Forelimb muscle (tissue), 1 donor: ENCODE measurements around the gene PRRG2. TPM values are rescaled to one million over a fixed set of nuclear protein-coding genes. Genes with fewer than 3 reads are reported as not detected.

Experiments used
- DNase-seq: peaks from one replicate; pipeline ENCODE4 v3.0.0-alpha.2; 2013; ENCODE audit warnings: low read depth
- polyA plus RNA-seq: library from polyadenylated mRNA; unstranded; fragments of 120-200 nt; gene quantifications from one replicate; pipeline ENCODE4 v1.2.1, GENCODE V29; 2013; ENCODE audit not compliant: insufficient read length

Gene PRRG2
- 0.42 TPM for polyA plus RNA-seq

DNA sequence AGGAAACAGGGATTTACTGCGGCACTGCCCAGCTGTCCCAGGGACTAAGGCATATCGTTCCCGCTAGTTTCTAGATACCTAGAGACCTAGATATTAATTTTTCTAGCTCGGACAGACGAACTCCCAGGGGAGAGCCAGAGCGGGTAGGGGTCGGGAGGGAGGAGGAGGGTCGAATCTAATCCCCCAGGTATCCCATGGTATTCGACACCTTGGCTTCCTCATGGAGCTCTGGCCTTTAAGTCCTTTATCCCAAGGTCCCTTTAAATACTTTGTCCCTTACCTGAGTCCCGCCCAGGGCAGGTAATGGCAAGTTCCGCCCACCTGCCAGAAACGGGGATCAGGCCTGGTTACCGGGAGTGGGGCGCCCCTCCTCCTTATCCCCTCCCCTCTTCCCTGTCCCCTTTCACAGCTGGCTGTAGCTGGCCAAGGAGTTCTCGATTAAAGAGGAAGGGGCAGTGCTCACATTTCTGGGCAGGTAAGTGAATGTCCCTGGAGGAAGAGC lies at the start of gene PRRG2:
PRRG2 (plus strand) TSS at position 310 of the 502 bp plus-strand sequence. CDS start 1,904 bp downstream, outside the sequence.
- DNase-seq = no peak

DNA sequence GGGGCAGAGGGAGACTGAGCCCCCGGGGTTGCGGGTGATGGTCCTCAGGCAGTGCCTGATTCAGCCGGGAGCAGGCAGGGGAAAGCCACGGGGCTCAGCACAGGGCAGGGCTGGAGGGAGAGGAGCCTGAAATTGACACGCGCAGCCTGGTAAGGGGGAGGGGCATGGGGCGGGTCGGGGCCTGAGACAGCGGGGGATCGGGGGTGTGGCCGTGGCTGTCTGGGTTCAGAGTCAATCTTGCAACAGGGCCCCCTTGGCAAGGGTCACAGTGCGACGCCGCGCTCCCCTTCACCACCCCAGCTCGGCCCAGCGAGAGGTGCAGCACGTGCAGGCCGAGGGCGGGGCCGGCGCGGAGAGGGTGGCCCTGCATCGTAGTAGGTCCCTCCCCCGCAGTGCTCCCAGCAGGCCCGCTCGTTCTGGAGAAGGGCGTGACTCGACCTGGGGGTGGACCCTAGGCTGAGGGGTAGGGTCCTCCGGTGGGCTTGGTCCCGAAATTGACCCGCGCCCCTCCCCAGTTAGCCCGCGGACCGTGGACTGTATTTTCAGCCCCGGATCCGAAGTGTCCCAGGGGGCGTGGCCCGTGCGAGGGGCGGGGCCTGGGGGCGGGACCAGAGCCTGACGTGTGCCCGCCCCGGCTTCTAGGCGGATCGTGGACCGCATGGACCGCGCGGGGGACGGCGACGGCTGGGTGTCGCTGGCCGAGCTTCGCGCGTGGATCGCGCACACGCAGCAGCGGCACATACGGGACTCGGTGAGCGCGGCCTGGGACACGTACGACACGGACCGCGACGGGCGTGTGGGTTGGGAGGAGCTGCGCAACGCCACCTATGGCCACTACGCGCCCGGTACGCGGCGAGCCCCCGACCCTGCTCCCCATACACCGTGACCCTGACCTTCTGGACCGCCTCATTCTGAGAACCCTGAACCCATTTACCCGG lies 47.3 kb upstream of the PRRG2 start:
- DNase-seq = no peak

DNA sequence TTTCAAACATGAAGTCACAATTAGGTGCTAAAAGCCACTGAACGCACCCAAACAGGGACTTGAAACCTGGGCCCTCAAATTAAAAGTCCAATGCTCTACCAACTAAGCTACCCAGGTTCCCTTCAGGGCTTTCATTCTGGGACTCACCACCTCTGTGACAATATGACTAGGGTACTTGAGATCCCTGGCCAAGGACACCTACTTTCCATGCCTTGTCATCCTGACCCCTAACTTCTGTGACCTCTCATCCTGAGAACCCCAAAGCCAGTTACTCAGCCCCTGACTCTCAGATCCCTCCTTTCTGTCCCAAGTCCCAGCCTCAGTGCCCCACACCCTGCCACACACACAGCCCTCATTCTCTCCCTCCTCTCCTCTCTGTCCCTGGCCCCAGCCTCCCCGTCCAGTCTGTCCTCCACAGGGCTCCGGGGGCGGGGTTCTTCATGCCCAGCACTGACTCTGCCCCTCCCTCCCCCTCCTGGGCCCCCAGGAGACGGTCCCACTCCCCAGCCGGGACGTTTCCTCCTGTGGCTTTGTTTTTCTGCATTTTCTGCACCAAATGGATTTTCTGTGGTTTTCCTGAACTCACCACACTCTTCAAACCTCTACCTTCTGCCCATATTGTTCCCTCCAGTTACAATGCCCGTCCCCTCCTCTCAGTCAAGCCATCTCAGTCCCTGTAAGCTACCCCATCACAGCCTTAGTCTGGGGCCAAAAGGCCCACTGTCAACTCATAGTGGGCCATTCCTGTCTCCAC lies 46.3 kb upstream of the PRRG2 start:
- no peak for DNase-seq

DNA sequence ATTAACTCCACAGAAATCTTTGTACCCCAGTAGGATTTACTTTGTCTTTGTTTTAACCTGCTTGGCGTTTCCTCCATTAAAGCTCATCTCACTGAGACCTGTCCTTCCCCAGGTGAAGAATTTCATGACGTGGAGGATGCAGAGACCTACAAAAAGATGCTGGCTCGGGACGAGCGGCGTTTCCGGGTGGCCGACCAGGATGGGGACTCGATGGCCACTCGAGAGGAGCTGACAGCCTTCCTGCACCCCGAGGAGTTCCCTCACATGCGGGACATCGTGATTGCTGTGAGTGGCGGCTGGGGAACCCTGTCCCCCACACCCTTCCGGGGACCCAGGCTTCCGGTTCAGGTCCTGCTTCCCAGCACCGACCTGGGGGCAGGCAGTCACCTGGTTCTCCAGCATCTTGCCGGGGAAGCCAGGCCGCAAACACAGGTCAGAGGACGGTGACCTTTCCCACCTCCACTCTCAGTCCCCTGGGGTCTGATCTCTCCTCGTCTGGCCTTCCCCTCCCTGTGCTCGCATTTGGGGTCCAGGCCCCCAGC lies 44.1 kb upstream of the PRRG2 start:
- DNase-seq = no peak

DNA sequence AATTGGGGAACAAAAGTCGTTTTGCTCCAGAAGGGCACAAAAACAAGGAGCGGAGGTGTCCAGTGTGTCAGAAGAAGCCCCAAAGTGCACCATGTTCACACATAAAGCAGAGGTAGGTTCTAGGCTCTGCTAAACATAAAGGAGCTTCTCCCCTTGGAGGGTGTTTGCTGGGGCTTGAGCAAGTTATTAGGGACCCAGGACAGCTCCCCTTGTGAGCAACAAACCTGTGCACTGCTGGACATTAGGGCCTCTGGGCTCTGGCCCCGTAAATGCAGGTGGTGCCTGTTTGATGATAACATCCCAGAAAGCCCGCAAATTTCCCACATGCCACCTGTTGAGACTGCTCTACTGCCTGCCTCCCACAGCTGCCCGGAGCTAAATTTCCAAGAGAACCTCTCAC lies 42.5 kb upstream of the PRRG2 start:
- no peak for DNase-seq

DNA sequence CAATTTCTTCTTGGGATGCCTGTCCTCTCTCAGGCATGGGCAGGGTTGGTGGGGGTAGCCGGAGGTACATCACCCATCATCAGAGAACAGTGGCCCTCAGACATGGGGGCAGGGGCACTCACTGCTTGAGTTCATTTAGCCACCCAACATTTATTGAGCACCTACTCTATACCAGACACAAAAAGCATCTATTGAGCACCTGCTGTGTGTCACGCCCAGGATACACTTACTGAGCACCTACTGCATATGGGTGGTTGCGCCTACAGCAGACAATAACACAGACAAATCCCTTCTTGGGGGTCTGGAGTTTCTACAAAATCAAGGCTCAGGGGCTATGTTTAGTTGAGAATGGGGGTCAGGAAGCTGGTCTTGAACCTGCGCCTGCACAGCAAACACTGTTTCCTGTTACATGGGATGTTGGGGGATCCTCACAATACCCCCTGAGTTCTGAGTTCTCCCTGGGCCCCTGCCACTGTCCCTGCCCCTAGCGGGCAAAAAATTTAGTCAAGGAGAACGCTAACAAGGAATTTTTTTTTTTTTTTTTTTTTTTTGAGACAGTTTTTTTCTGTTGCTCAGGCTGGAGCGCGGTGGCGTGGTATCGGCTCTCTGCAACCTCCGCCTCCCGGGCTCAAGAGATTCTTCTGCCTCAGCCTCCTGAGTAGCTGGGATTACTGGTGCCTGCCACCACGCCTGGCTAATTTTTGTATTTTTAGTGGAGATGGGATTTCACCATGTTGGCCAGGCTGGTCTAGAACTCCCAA lies 41.7 kb upstream of the PRRG2 start:
- DNase-seq = no peak

DNA sequence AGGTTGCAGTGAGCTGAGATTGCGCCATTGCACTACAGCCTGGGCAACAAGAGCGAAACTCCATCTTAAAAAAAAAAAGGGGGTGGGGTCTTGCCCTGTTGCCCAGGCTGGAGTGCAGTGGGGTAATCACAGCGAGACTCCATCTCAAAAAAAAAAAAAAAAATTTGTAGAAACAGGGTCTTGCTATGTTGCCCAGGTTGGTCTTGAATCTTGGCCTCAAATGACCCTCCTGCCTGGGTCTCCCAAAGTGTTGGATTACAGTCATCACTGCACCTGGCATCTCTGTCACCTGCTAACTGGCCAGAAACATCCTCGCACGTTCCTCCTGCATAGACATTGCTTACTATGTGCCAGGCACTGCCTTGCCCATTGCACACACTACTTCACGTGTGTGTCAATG lies 39.2 kb upstream of the PRRG2 start:
- DNase-seq = no peak

DNA sequence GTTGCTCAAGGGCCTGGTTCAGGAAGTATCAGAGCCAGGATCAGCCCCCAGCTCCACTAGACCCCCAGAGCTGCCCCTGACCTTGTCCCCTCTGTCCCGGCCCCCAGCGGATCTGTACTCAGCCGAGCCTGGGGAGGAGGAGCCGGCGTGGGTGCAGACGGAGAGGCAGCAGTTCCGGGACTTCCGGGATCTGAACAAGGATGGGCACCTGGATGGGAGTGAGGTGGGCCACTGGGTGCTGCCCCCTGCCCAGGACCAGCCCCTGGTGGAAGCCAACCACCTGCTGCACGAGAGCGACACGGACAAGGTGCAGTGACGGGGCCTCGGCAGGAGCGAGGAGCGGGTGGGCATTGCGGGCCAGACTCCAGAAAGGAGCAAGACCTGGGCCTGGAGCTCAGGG lies 38.7 kb upstream of the PRRG2 start:
- DNase-seq = no peak

DNA sequence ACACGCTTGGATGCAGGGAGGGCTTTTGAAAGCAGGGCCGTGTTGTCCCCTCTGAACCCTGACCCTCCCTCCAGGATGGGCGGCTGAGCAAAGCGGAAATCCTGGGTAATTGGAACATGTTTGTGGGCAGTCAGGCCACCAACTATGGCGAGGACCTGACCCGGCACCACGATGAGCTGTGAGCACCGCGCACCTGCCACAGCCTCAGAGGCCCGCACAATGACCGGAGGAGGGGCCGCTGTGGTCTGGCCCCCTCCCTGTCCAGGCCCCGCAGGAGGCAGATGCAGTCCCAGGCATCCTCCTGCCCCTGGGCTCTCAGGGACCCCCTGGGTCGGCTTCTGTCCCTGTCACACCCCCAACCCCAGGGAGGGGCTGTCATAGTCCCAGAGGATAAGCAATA lies 38.1 kb upstream of the PRRG2 start:
- no peak for DNase-seq

DNA sequence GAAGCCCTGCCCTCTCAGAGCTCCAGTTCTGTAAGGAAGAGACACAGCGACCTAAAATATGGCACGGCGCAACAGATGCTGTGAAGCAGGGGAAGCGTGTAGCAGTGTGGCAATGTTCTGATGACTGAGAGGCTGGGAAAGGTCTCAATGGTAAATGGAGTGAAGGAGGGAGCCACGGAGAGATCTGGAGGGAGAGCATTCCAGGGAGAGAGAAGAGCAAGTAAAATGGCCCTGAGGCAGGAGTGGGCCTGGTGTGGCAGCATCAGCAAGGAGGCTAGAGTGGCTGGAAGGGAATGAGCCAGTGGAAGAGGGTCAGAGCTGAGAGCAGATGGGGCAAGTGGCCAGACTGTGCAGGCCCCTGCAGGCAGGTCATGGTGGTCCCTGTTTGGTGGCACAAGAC lies 37.0 kb upstream of the PRRG2 start:
- DNase-seq = no peak

DNA sequence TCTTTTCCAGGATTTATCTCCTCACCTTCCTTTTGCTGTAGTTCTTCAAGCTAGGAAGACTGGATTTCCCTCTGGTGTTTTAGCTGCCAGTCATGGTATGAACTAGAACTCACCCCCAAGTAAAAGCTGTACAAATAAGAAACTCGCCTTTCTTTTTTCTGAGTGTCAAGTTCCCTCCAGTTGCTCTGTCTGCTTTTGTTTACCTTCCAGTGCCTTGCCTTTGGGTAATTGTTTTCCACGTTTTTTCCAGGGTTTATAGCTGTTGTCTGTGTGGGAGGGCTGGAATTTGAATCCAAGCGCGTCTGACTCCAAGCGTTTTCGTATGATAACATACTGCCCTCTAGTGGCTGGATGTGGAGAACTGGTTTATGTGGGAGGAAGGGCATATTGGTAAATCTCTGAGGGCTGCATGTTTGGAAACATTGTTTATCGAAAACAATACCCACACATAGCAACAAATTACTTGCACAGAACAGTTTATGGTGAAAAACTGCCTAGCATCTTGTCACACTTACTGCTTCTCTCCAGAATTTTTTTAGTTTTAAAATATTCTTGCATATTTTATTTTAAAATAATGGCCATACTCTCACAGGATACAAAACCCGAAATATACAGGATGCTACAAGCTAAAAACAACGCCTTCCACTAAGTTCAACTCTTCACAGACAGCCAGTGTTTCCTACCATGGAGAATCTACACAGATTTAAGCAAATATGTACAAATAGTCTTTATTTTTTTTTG lies 34.1 kb upstream of the PRRG2 start:
- DNase-seq = peak; percentile 92

DNA sequence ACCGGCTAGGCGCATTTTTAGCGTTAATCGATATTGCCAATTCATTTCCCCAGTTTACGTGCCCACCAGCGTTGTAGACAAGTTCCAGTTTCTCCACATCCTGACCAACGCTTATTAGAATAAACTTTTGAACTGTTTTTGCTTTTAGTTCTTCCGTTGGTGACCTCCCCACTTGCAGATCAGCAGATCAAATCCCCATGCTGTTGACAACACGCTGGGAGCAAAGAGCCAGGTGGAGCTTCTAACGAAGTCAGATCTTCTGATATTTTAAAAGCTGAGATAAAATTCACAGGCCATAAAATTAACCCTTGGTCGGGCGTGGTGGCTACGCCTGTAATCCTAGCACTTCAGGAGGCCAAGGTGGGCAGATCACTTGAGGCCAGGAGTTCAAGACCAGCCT lies 32.1 kb upstream of the PRRG2 start:
- no peak for DNase-seq

DNA sequence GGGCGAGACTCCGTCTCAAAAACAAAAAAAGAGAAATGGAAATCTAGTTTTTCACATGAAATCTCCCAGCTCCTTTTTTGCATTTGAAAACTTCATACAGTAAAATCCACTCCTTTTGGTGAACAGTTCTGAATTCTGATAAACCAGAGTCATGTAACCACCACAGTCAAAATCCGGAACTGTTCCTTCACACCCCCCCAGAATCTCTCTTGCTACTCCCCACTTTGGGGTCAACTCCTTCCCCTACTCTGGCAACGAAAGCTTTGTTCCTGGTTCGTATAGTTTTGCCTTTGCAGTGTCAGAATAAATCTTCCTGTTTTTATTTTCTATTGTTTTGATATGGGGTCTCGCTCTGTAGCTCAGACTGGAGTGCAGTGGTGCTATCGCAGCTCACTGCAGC lies 29.6 kb upstream of the PRRG2 start:
- DNase-seq = no peak

DNA sequence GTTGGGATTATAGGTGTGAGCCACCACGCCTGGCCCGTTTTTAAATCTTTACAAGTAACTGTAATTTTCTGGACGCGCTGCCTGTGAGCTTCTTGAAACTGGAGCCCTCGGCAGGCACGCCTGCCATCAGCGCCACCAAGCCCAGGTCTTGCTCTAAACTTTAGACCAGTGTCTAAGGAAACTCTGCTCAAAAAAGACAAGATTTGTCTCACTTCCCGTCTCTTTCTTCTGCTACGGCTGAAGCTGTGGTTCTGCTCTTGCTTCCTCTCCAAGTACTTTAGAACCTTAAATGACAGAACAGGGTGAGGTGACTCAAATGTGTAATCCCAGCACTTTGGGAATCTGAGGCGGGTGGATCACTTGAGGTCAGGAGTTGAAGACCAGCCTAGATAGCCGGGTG lies 28.4 kb upstream of the PRRG2 start:
- DNase-seq = no peak

DNA sequence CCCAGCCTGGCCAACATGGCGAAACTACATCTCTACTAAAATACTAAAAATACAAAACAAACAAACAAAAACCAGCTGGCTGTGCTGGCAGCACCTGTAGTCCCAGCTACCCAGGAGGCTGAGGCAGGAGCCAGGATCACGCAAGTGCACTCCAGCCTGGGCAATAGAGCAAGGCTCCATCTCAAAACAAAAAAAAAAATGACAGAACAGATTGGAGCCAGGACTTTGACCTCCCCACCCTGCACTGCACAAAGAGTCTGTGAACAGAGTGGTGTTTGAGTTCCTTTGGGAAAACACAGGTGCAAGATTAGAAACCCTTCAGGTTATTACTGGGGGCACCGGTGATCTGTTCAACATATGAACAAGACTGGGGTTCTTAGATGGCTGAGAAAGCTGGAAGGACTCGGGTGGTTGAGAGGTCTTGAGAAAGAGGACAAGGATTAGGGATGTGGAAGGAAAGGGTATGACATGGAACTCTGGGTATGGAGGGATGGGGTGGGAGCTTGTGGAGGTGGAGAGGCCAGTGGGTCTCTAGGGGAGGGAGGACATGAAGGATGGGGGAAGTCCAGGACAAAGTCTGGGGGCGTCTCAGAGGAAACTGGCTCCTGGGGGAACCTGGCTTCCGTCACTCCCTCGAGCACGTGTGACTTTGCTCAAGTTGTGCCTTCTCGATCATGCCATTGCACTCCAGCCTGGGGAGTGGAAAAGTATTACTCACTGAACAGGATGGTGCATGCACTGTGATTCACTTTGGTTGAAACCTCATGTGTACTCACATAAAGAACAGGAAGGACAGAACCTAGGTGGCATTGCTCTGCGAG lies 27.5 kb upstream of the PRRG2 start:
- no peak for DNase-seq

DNA sequence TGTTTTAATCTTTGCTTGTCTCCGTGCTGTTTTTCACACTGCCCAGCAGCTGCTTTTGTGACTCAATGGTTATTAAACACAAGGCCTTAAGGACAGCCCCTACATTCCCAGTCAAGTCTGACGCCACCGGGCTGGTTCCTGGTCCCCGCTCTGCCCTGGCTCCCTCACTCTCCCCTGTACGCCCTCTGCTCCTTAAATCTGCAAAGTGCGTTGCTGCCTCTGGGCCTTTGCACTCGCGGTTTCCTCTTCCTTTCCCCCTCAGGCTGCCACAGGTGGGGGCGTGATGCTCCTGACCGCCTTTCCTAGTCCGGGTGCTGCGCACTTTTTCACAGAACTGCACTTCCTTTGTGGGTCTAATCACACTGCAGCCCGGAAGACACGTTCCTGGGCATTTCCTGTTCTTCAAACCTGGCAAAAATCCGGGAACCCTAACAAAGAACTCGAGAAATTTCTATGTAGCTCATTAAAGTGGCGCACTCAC lies 26.4 kb upstream of the PRRG2 start:
- DNase-seq = no peak

DNA sequence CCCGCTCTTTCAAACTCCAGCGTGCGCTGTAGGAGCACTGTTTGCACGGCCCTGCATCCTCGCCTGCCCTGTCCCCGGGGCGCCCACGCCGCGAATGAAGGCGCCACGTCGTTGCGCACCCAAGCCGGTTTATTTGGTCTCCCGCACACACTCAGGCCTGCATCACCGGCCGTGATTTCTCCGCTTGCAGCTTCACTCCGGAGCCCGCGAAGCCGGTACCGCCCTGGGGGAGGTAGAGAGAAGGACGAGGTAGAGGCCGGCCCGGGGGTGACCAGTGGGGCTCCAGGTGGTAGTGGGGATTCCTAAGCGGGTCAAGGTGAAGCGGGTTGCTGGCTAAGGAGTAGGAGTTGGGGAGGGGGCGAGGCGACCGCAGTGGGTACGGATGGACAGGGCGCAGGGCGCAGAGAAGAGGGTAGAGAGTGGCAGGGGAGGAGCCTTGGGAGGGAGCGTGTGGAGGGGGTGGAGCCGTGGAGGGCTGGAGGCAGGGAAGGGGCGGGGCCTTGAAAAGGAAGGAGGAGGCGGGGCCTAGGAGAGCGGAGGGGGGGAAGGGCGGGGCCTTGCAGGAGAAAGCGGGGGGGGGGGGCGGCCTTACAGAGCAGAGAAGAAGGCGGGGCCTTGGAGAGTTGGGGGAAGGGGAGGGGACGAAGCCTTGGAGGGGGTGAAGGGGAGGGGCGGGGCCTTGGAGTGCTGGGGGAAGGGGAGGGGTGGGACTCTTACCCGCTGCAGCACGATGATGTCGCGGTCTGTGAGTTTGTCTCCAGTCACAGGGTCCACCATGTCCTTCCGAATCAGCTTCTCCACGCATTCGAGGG lies 25.3 kb upstream of the PRRG2 start:
- no peak for DNase-seq

DNA sequence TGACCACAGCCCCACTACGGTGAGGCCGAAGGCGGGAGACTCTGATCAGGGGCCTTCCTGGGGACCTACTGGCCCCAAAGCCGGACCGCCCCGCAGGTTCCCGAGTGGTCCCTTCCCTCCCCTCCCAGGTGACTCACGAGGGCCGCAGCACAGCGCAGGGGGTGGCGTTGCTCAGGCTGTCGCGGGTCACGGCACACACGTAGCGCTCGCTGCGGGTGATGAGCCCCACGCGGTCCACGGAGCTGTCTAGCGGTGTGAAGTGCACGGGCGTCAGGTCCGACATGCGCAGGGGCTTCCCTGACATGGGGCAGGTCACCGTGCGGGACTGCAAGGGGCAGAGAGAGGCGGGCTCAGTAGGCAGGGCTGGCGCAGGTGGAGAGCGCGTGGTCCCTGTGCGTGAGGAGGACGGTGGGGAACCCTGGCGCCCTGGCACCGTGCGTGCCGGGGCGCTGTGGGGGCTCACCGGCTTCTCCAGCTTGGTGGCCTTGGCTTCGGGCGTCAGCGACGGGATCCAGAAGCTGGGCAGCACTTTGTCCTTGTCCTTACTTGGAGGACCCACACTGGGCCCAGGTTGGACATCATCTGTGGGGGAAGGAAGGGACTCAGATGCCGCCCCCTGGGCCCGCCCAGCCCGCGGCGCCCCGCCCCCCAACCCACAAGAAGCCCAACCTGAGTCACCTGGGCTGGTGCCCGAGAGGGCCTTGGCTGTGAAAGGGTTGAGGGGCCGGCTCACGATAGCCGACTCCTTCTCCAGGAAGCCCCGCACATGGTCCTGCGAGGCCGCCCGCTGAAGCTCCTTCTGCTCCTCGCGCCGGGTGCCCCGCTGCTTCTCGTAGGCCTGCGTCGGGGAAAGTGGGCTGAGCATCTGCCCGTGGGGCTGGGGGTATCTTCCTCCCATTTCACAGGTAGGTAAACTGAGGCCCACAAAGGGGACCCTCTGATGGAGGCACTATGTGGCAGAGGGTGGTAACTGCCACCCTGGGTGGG lies 24.4 kb upstream of the PRRG2 start:
- no peak for DNase-seq
